ENCODE measurements around the gene SYNJ1. TPM values are rescaled to one million over a fixed set of nuclear protein-coding genes. Genes with fewer than 3 reads are reported as not detected.

The SYNJ1 gene
- polyA plus RNA-seq, 3 donors = 4.0 to 16.5 (median 8.1) TPM

DNA sequence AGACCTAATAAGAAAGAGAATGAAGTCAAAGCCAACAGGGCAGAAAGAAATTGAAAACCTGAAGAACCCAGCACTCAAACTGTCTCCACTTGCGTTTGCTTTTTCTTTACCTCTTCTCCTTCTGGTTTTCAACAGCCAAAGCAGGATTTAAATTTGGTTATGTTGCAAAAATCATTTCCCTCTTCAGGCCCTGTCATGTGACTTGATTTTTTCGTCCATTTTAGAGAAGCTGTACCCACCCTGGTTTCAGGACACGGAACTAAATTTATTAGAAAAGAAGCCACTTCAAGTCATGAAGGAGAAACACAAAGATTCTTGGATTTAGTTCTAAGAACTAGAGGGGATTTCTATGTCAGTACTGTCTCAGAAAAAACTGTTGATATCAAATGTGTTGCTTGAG, 1.0 kb upstream of the SYNJ1 start:
- Histone ChIP-seq H3K27me3 (ENCODE audit: control insufficient read depth in 2 of 2, insufficient read depth in 2 of 2, low read length in 2 of 2) (no peaks in the 10 kb centered on the region), H3K4me3 (replicated peaks in 1 of 3; ENCODE audit: low read depth in 2 of 3, low read length in 3 of 3) (peak overlapping the region; percentile 88 to 99 (median 97)), H2AFZ (ENCODE audit: insufficient read depth, low read depth, low read length, poor library complexity, severe bottlenecking) (peak overlapping the region; percentile 84), H3K4me1 (ENCODE audit: control insufficient read depth in 1 of 2, insufficient read depth in 2 of 2, low read length in 2 of 2) (peaks cover 25 to 27% of the 10 kb centered on the region in 2 donors), H3K9ac (ENCODE audit: insufficient read depth, low read length, poor library complexity, severe bottlenecking) (peak overlapping the region; percentile 94), H3K9me3 (replicated peaks in 1 of 2; ENCODE audit: control insufficient read depth in 1 of 2, insufficient read depth in 1 of 2, low read length in 2 of 2) (no peaks in the 10 kb centered on the region), H3K27ac (ENCODE audit: low read depth in 1 of 2, low read length in 2 of 2) (peak overlapping the region; percentile 92 to 98), H4K20me1 (ENCODE audit: insufficient read depth, low read length) (peaks cover 12% of the 10 kb centered on the region), H3K4me2 (replicated peaks; ENCODE audit: extremely low read depth, low read length, poor library complexity, severe bottlenecking) (peak overlapping the region; percentile 80), H3K36me3 (replicated peaks in 1 of 2; ENCODE audit: control insufficient read depth in 1 of 2, insufficient read depth in 2 of 2, low read length in 2 of 2) (peaks cover 17 to 28% of the 10 kb centered on the region in 2 donors), H3K79me2 (ENCODE audit: insufficient read depth, low read length) (peaks cover 40% of the 10 kb centered on the region)
- peak overlapping the region; percentile 86 to 99 (median 97) for H3K27ac Mint-ChIP-seq
- peak; percentile 54 to 68 (median 67) for DNase-seq
- no CpG with 5 or more reads among the region's 3 CpGs for WGBS (ENCODE audit: insufficient coverage)
- peaks cover 38% of the 10 kb centered on the region for H3K4me1 Mint-ChIP-seq
- intact Hi-C loops (cut with micrococcal nuclease) = loop anchor here (5.0 kb wide), 2 partner anchors 43 to 913 kb away; partner anchors contain the start of genes PAXBP1 (in 2 of the 2), CRYZL1 (in 1 of the 2) and ITSN1 (in 1 of the 2)
- peak overlapping the region; percentile 99 for H3K4me3 Mint-ChIP-seq
- TF ChIP-seq, protein P1, sequence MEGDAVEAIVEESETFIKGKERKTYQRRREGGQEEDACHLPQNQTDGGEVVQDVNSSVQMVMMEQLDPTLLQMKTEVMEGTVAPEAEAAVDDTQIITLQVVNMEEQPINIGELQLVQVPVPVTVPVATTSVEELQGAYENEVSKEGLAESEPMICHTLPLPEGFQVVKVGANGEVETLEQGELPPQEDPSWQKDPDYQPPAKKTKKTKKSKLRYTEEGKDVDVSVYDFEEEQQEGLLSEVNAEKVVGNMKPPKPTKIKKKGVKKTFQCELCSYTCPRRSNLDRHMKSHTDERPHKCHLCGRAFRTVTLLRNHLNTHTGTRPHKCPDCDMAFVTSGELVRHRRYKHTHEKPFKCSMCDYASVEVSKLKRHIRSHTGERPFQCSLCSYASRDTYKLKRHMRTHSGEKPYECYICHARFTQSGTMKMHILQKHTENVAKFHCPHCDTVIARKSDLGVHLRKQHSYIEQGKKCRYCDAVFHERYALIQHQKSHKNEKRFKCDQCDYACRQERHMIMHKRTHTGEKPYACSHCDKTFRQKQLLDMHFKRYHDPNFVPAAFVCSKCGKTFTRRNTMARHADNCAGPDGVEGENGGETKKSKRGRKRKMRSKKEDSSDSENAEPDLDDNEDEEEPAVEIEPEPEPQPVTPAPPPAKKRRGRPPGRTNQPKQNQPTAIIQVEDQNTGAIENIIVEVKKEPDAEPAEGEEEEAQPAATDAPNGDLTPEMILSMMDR (IDR thresholded peaks at IDR 0.05) = no peak
- H3K36me3 Mint-ChIP-seq = peaks cover 16 to 30% of the 10 kb centered on the region in 2 donors
- no peaks in the 10 kb centered on the region for H3K9me3 Mint-ChIP-seq
- peaks cover 0 to 2% (median 0%) of the 10 kb centered on the region in 3 donors for H3K27me3 Mint-ChIP-seq (ENCODE audit: low read depth in 3 of 3)

DNA sequence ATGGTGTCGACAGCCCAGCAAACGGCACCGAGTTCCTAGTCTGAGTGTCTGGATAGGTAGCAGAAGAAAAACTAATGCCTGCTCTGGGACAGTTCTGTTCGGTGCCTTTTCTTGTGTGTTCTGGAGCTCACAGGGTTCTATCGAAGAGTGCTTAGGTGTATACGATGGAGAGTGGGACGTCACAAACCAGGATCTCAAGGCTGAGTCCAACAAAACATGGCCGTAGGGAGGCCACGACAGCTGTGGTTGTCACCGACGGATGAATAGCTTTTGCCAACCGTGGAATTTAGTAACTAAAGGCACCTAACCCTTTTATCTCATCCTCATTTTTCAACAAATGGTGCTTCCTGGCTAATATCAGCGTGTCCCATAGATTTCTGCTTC, 635 bp upstream of the SYNJ1 start:
- Histone ChIP-seq H3K36me3 (replicated peaks in 1 of 2; ENCODE audit: control insufficient read depth in 1 of 2, insufficient read depth in 2 of 2, low read length in 2 of 2) (peaks cover 15 to 28% of the 10 kb centered on the region in 2 donors), H3K4me2 (replicated peaks; ENCODE audit: extremely low read depth, low read length, poor library complexity, severe bottlenecking) (peak overlapping the region; percentile 80), H3K4me1 (ENCODE audit: control insufficient read depth in 1 of 2, insufficient read depth in 2 of 2, low read length in 2 of 2) (peaks cover 25 to 27% of the 10 kb centered on the region in 2 donors), H2AFZ (ENCODE audit: insufficient read depth, low read depth, low read length, poor library complexity, severe bottlenecking) (peak overlapping the region; percentile 84), H3K9ac (ENCODE audit: insufficient read depth, low read length, poor library complexity, severe bottlenecking) (peak overlapping the region; percentile 94), H3K27me3 (ENCODE audit: control insufficient read depth in 2 of 2, insufficient read depth in 2 of 2, low read length in 2 of 2) (no peaks in the 10 kb centered on the region), H3K4me3 (replicated peaks in 1 of 3; ENCODE audit: low read depth in 2 of 3, low read length in 3 of 3) (peak overlapping the region; percentile 88 to 99 (median 97)), H3K27ac (ENCODE audit: low read depth in 1 of 2, low read length in 2 of 2) (peak overlapping the region; percentile 92 to 98), H3K9me3 (replicated peaks in 1 of 2; ENCODE audit: control insufficient read depth in 1 of 2, insufficient read depth in 1 of 2, low read length in 2 of 2) (no peaks in the 10 kb centered on the region), H3K79me2 (ENCODE audit: insufficient read depth, low read length) (peaks cover 44% of the 10 kb centered on the region), H4K20me1 (ENCODE audit: insufficient read depth, low read length) (peaks cover 16% of the 10 kb centered on the region)
- peak overlapping the region; percentile 99 for H3K4me3 Mint-ChIP-seq
- DNase-seq = peak in 1 of 3 donors; percentile 44
- peak overlapping the region; percentile 86 to 99 (median 97) for H3K27ac Mint-ChIP-seq
- H3K36me3 Mint-ChIP-seq = peaks cover 18 to 32% of the 10 kb centered on the region in 2 donors
- H3K9me3 Mint-ChIP-seq = no peaks in the 10 kb centered on the region
- peaks cover 38% of the 10 kb centered on the region for H3K4me1 Mint-ChIP-seq
- TF ChIP-seq, protein P1 (IDR thresholded peaks at IDR 0.05) = no peak
- intact Hi-C loops (cut with micrococcal nuclease) = loop anchor here (5.0 kb wide), 2 partner anchors 44 to 914 kb away; partner anchors contain the start of genes PAXBP1 (in 2 of the 2), CRYZL1 (in 1 of the 2) and ITSN1 (in 1 of the 2)
- WGBS (ENCODE audit: insufficient coverage) = 0% methylated on average over 10 of the region's 13 CpGs
- peaks cover 0 to 2% (median 0%) of the 10 kb centered on the region in 3 donors for H3K27me3 Mint-ChIP-seq (ENCODE audit: low read depth in 3 of 3)
